ENCODE data around the gene SNX14. TPM values are rescaled to one million over a fixed set of nuclear protein-coding genes. Genes with fewer than 3 reads are reported as not detected.
"Not testable (repeated sequence)": the region's sequence is repeated elsewhere in the genome, so short reads cannot be mapped to it uniquely, and the experiment has no call there.

Gene SNX14
- total RNA-seq, 1 donor = 117 TPM

GRCh38 chr6:85594197-85594930 is 706 bp upstream of the SNX14 start:
- H3K27ac ChIP-seq (ENCODE audit: low read depth, low read length) = peak overlapping the region; percentile 86
- peaks cover 8% of the 10 kb centered on the region for H4K20me1 ChIP-seq (ENCODE audit: insufficient read depth, low read length)
- peaks cover 35% of the 10 kb centered on the region for H3K79me2 ChIP-seq (ENCODE audit: insufficient read depth, low read length)
- H2AFZ ChIP-seq (ENCODE audit: low read length) = peak overlapping the region; percentile 87
- peak overlapping the region; percentile 90 for H3K4me3 ChIP-seq (ENCODE audit: insufficient read depth, low read length)
- TF ChIP-seq CTCF (IDR thresholded peaks at IDR 0.05; ENCODE audit: extremely low read depth, low read depth, low read length) = no peak
- H3K27me3 ChIP-seq (ENCODE audit: insufficient read depth, low read length) = no peaks in the 10 kb centered on the region
- H3K36me3 ChIP-seq (ENCODE audit: insufficient read depth, low read length) = no peaks in the 10 kb centered on the region
- H3K4me1 ChIP-seq (ENCODE audit: insufficient read depth, low read length) = peaks cover 10% of the 10 kb centered on the region
- DNase-seq (ENCODE audit: insufficient read length, low spot score, missing footprints) = peak; percentile 83
- H3K4me2 ChIP-seq (ENCODE audit: insufficient read depth, low read length) = peak overlapping the region; percentile 85
- no peaks in the 10 kb centered on the region for H3K9me3 ChIP-seq (ENCODE audit: low read depth, low read length)

GRCh38 chr6:85592033-85592432 is 1.6 kb downstream of the SNX14 start:
- Histone ChIP-seq H4K20me1 (ENCODE audit: insufficient read depth, low read length) (peaks cover 13% of the 10 kb centered on the region), H3K27ac (ENCODE audit: low read depth, low read length) (no peak overlapping the region), H3K4me1 (ENCODE audit: insufficient read depth, low read length) (peaks cover 10% of the 10 kb centered on the region), H3K79me2 (ENCODE audit: insufficient read depth, low read length) (peaks cover 56% of the 10 kb centered on the region), H3K36me3 (ENCODE audit: insufficient read depth, low read length) (no peaks in the 10 kb centered on the region), H3K4me2 (ENCODE audit: insufficient read depth, low read length) (peak overlapping the region; percentile 85), H3K27me3 (ENCODE audit: insufficient read depth, low read length) (no peaks in the 10 kb centered on the region), H3K4me3 (ENCODE audit: insufficient read depth, low read length) (peak overlapping the region; percentile 90), H2AFZ (ENCODE audit: low read length) (no peak overlapping the region), H3K9me3 (ENCODE audit: low read depth, low read length) (no peaks in the 10 kb centered on the region)
- peak; percentile 57 for DNase-seq (ENCODE audit: insufficient read length, low spot score, missing footprints)
- no peak for TF ChIP-seq CTCF (IDR thresholded peaks at IDR 0.05; ENCODE audit: extremely low read depth, low read depth, low read length)

GRCh38 chr6:85591207-85591606 is 2.5 kb downstream of the SNX14 start:
- no peaks in the 10 kb centered on the region for H3K9me3 ChIP-seq (ENCODE audit: low read depth, low read length)
- peaks cover 13% of the 10 kb centered on the region for H4K20me1 ChIP-seq (ENCODE audit: insufficient read depth, low read length)
- peaks cover 63% of the 10 kb centered on the region for H3K79me2 ChIP-seq (ENCODE audit: insufficient read depth, low read length)
- no peak overlapping the region for H3K4me2 ChIP-seq (ENCODE audit: insufficient read depth, low read length)
- no peak overlapping the region for H2AFZ ChIP-seq (ENCODE audit: low read length)
- no peak for TF ChIP-seq CTCF (IDR thresholded peaks at IDR 0.05; ENCODE audit: extremely low read depth, low read depth, low read length)
- no peaks in the 10 kb centered on the region for H3K27me3 ChIP-seq (ENCODE audit: insufficient read depth, low read length)
- DNase-seq (ENCODE audit: insufficient read length, low spot score, missing footprints) = no peak
- no peaks in the 10 kb centered on the region for H3K36me3 ChIP-seq (ENCODE audit: insufficient read depth, low read length)
- peaks cover 10% of the 10 kb centered on the region for H3K4me1 ChIP-seq (ENCODE audit: insufficient read depth, low read length)
- no peak overlapping the region for H3K4me3 ChIP-seq (ENCODE audit: insufficient read depth, low read length)
- H3K27ac ChIP-seq (ENCODE audit: low read depth, low read length) = no peak overlapping the region

- Histone ChIP-seq H2AFZ (ENCODE audit: low read length) (no peak overlapping the region), H3K4me3 (ENCODE audit: insufficient read depth, low read length) (no peak overlapping the region), H3K79me2 (ENCODE audit: insufficient read depth, low read length) (peaks cover 94% of the 10 kb centered on the region), H3K4me2 (ENCODE audit: insufficient read depth, low read length) (no peak overlapping the region), H3K9me3 (ENCODE audit: low read depth, low read length) (no peaks in the 10 kb centered on the region), H3K4me1 (ENCODE audit: insufficient read depth, low read length) (peaks cover 6% of the 10 kb centered on the region), H4K20me1 (ENCODE audit: insufficient read depth, low read length) (peaks cover 13% of the 10 kb centered on the region), H3K36me3 (ENCODE audit: insufficient read depth, low read length) (no peaks in the 10 kb centered on the region), H3K27me3 (ENCODE audit: insufficient read depth, low read length) (no peaks in the 10 kb centered on the region), H3K27ac (ENCODE audit: low read depth, low read length) (no peak overlapping the region)
- TF ChIP-seq CTCF (IDR thresholded peaks at IDR 0.05; ENCODE audit: extremely low read depth, low read depth, low read length) = no peak
- no peak for DNase-seq (ENCODE audit: insufficient read length, low spot score, missing footprints)
These were observed 7.9 kb downstream of the SNX14 start for GRCh38 chr6:85585741-85586140.

- Histone ChIP-seq H4K20me1 (ENCODE audit: insufficient read depth, low read length) (peaks cover 24% of the 10 kb centered on the region), H3K79me2 (ENCODE audit: insufficient read depth, low read length) (peaks cover 94% of the 10 kb centered on the region), H3K4me1 (ENCODE audit: insufficient read depth, low read length) (peaks cover 12% of the 10 kb centered on the region)
- H3K4me2 ChIP-seq (ENCODE audit: insufficient read depth, low read length); H3K4me3 ChIP-seq (ENCODE audit: insufficient read depth, low read length); H3K27ac ChIP-seq (ENCODE audit: low read depth, low read length); H3K36me3 ChIP-seq (ENCODE audit: insufficient read depth, low read length); H2AFZ ChIP-seq (ENCODE audit: low read length); DNase-seq (ENCODE audit: insufficient read length, low spot score, missing footprints); H3K27me3 ChIP-seq (ENCODE audit: insufficient read depth, low read length); H3K9me3 ChIP-seq (ENCODE audit: low read depth, low read length): not testable (repeated sequence)
These were observed 10.8 kb downstream of the SNX14 start for GRCh38 chr6:85582832-85583231.
